ENCODE results near the gene PLEKHM3.

Gene PLEKHM3

GRCh38 chr2:207879536-207879935, 145.8 kb downstream of the PLEKHM3 start:
- H2BK15ac ChIP-seq (ENCODE audit: low read depth, poor library complexity, severe bottlenecking): no peak overlapping the region
- no peaks in the 10 kb centered on the region for H3K79me1 ChIP-seq (replicated peaks; ENCODE audit: low read length, poor library complexity, severe bottlenecking)
- peak; percentile 37 for DNase-seq
- no peak overlapping the region for H3K18ac ChIP-seq (ENCODE audit: low read depth in 1 of 2, low read length in 2 of 2)
- H4K8ac ChIP-seq (ENCODE audit: low read length): no peak overlapping the region
- H3K4ac ChIP-seq (ENCODE audit: low read depth in 1 of 2, low read length in 2 of 2): no peak overlapping the region
- no peak overlapping the region for H4K91ac ChIP-seq (ENCODE audit: low read length)
- no peak overlapping the region for H2AFZ ChIP-seq (ENCODE audit: low read depth, low read length)
- no peak overlapping the region for H2BK12ac ChIP-seq (ENCODE audit: low read length in 2 of 2)
- 60% methylated on average over 2 of the region's 2 CpGs for WGBS
- no peak overlapping the region for H3K4me2 ChIP-seq (ENCODE audit: low read length, poor library complexity, severe bottlenecking)
- no peaks in the 10 kb centered on the region for H3K36me3 ChIP-seq (ENCODE audit: control insufficient read depth in 1 of 2, insufficient read depth in 2 of 2, low read depth in 1 of 2, low read length in 2 of 2)
- H3K9ac ChIP-seq (ENCODE audit: low read length): no peak overlapping the region
- H2AK5ac ChIP-seq (ENCODE audit: low read length, severe bottlenecking): no peak overlapping the region
- H3K27ac ChIP-seq (ENCODE audit: low read length, poor library complexity, severe bottlenecking): peak overlapping the region; percentile 25
- H3K27me3 ChIP-seq (ENCODE audit: control insufficient read depth in 1 of 2, insufficient read depth in 1 of 2, low read length in 2 of 2): no peaks in the 10 kb centered on the region
- no peak overlapping the region for H3K23ac ChIP-seq (ENCODE audit: low read length in 2 of 2)
- no peak overlapping the region for H3K4me3 ChIP-seq (ENCODE audit: insufficient read depth in 1 of 2, low read depth in 1 of 2, low read length in 2 of 2)
- no peak overlapping the region for H2BK120ac ChIP-seq (ENCODE audit: low read depth, low read length)
- peaks cover 4% of the 10 kb centered on the region for H3K4me1 ChIP-seq (ENCODE audit: control insufficient read depth, insufficient read depth, low read depth, low read length)
- H3K9me3 ChIP-seq (ENCODE audit: control insufficient read depth, low read length): no peaks in the 10 kb centered on the region
- H2BK5ac ChIP-seq (ENCODE audit: low read depth, low read length, poor library complexity, severe bottlenecking): no peak overlapping the region
- H3K14ac ChIP-seq (ENCODE audit: low read length in 2 of 2): no peak overlapping the region

DNA sequence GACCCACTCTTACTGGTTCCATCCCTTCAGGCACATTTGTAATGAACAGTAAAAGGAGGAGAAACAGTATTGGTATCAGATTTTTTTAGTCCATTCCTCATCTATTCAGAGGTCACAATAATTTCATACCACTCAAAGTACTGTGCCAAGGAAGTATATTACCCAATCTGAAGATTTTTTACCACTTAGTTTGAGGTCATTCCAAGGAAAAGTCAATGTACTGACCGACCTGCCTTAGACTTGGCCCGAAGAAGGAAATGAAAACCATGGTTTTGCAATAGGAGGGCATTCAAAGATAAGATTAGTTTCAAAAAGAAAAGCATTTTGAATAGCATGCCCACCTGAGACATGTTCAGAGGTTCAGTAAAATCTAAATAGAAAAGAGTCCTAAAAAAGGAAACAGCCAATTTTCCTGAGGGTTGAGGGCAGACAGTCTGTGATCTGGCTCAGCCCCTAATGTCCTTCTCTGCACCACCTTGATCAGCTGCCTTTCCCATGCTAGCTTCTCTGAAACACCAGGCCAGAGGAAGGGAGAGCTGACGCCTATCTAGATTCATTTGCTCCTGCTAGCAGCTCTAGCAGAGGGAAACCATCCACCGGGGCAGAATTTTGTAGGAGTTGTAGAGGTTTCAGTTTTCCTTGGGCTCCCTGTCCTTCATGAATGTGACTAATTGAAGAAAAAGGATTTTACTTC, 148.3 kb downstream of the PLEKHM3 start:
- Histone ChIP-seq H3K27me3 (ENCODE audit: control insufficient read depth in 1 of 2, insufficient read depth in 1 of 2, low read length in 2 of 2) (no peaks in the 10 kb centered on the region), H4K91ac (ENCODE audit: low read length) (no peak overlapping the region), H2BK12ac (ENCODE audit: low read length in 2 of 2) (no peak overlapping the region), H3K79me1 (replicated peaks; ENCODE audit: low read length, poor library complexity, severe bottlenecking) (no peaks in the 10 kb centered on the region), H2BK5ac (ENCODE audit: low read depth, low read length, poor library complexity, severe bottlenecking) (no peak overlapping the region), H3K4me1 (ENCODE audit: control insufficient read depth, insufficient read depth, low read depth, low read length) (peaks cover 3% of the 10 kb centered on the region), H3K4ac (ENCODE audit: low read depth in 1 of 2, low read length in 2 of 2) (no peak overlapping the region), H3K4me3 (ENCODE audit: insufficient read depth in 1 of 2, low read depth in 1 of 2, low read length in 2 of 2) (no peak overlapping the region), H3K23ac (ENCODE audit: low read length in 2 of 2) (no peak overlapping the region), H4K8ac (ENCODE audit: low read length) (no peak overlapping the region), H2AFZ (ENCODE audit: low read depth, low read length) (no peak overlapping the region), H2AK5ac (ENCODE audit: low read length, severe bottlenecking) (peak overlapping the region; percentile 80), H3K27ac (ENCODE audit: low read length, poor library complexity, severe bottlenecking) (no peak overlapping the region), H3K9ac (ENCODE audit: low read length) (no peak overlapping the region), H2BK120ac (ENCODE audit: low read depth, low read length) (no peak overlapping the region), H3K4me2 (ENCODE audit: low read length, poor library complexity, severe bottlenecking) (no peak overlapping the region), H3K14ac (ENCODE audit: low read length in 2 of 2) (no peak overlapping the region), H3K9me3 (ENCODE audit: control insufficient read depth, low read length) (no peaks in the 10 kb centered on the region), H3K36me3 (ENCODE audit: control insufficient read depth in 1 of 2, insufficient read depth in 2 of 2, low read depth in 1 of 2, low read length in 2 of 2) (no peaks in the 10 kb centered on the region), H3K18ac (ENCODE audit: low read depth in 1 of 2, low read length in 2 of 2) (peak overlapping the region in 1 of 2 experiments; percentile 40), H2BK15ac (ENCODE audit: low read depth, poor library complexity, severe bottlenecking) (no peak overlapping the region)
- WGBS: 94% methylated on average over 4 of the region's 4 CpGs
- DNase-seq: no peak

DNA sequence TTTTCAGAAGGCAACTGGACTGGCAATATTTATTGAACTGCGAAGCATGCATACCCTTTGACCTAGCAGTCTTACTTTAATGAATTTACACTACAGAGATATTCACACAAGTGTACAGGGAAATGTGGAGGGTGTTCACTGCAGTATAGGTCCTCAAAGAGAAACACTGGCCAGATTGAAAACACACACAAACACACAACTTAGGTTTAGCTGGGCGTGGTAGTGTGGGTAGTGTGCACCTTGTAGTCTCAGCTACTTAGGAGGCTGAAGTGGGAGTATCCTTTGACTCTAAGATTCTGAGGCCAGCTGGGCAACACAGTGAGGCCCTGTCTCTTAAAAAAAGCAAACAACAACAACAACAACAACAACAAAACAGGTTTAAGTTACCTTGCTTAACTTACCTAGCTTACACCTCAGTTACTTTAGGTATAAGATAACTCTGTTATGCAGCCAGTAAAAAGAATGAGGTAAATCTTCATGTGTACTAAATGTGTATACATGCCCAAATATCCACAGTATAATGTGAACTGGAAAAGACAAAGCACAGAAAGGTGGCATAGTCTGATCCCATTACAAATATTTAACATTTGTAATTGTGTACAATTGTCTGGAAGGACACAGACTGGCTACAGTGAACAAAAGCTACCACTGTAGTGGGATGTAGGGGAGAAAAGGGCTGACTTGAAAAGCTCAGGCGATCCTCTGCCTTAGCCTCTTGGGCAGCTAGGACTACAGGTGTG, 149.7 kb downstream of the PLEKHM3 start:
- no peak overlapping the region for H3K4me2 ChIP-seq (ENCODE audit: low read length, poor library complexity, severe bottlenecking)
- H4K8ac ChIP-seq (ENCODE audit: low read length): no peak overlapping the region
- no peak overlapping the region for H2BK5ac ChIP-seq (ENCODE audit: low read depth, low read length, poor library complexity, severe bottlenecking)
- H3K27me3 ChIP-seq (ENCODE audit: control insufficient read depth in 1 of 2, insufficient read depth in 1 of 2, low read length in 2 of 2): no peaks in the 10 kb centered on the region
- no peak for DNase-seq
- no peak overlapping the region for H3K27ac ChIP-seq (ENCODE audit: low read length, poor library complexity, severe bottlenecking)
- no peak overlapping the region for H2AK5ac ChIP-seq (ENCODE audit: low read length, severe bottlenecking)
- H2BK12ac ChIP-seq (ENCODE audit: low read length in 2 of 2): no peak overlapping the region
- no peak overlapping the region for H3K9ac ChIP-seq (ENCODE audit: low read length)
- H3K14ac ChIP-seq (ENCODE audit: low read length in 2 of 2): no peak overlapping the region
- WGBS: 90% methylated on average over 2 of the region's 3 CpGs
- no peaks in the 10 kb centered on the region for H3K9me3 ChIP-seq (ENCODE audit: control insufficient read depth, low read length)
- no peak overlapping the region for H2AFZ ChIP-seq (ENCODE audit: low read depth, low read length)
- H3K79me1 ChIP-seq (replicated peaks; ENCODE audit: low read length, poor library complexity, severe bottlenecking): no peaks in the 10 kb centered on the region
- no peak overlapping the region for H3K23ac ChIP-seq (ENCODE audit: low read length in 2 of 2)
- no peak overlapping the region for H2BK120ac ChIP-seq (ENCODE audit: low read depth, low read length)
- H3K4me1 ChIP-seq (ENCODE audit: control insufficient read depth, insufficient read depth, low read depth, low read length): peaks cover 5% of the 10 kb centered on the region
- no peak overlapping the region for H3K4ac ChIP-seq (ENCODE audit: low read depth in 1 of 2, low read length in 2 of 2)
- no peak overlapping the region for H3K4me3 ChIP-seq (ENCODE audit: insufficient read depth in 1 of 2, low read depth in 1 of 2, low read length in 2 of 2)
- H3K36me3 ChIP-seq (ENCODE audit: control insufficient read depth in 1 of 2, insufficient read depth in 2 of 2, low read depth in 1 of 2, low read length in 2 of 2): no peaks in the 10 kb centered on the region
- H2BK15ac ChIP-seq (ENCODE audit: low read depth, poor library complexity, severe bottlenecking): no peak overlapping the region
- H3K18ac ChIP-seq (ENCODE audit: low read depth in 1 of 2, low read length in 2 of 2): no peak overlapping the region
- no peak overlapping the region for H4K91ac ChIP-seq (ENCODE audit: low read length)

- Histone ChIP-seq H2BK15ac (ENCODE audit: low read depth, poor library complexity, severe bottlenecking) (no peak overlapping the region), H2AK5ac (ENCODE audit: low read length, severe bottlenecking) (no peak overlapping the region), H3K36me3 (ENCODE audit: control insufficient read depth in 1 of 2, insufficient read depth in 2 of 2, low read depth in 1 of 2, low read length in 2 of 2) (no peaks in the 10 kb centered on the region), H2AFZ (ENCODE audit: low read depth, low read length) (no peak overlapping the region), H3K4me3 (ENCODE audit: insufficient read depth in 1 of 2, low read depth in 1 of 2, low read length in 2 of 2) (no peak overlapping the region), H3K79me1 (replicated peaks; ENCODE audit: low read length, poor library complexity, severe bottlenecking) (no peaks in the 10 kb centered on the region), H3K27ac (ENCODE audit: low read length, poor library complexity, severe bottlenecking) (no peak overlapping the region), H3K23ac (ENCODE audit: low read length in 2 of 2) (no peak overlapping the region), H3K4ac (ENCODE audit: low read depth in 1 of 2, low read length in 2 of 2) (no peak overlapping the region), H2BK120ac (ENCODE audit: low read depth, low read length) (no peak overlapping the region), H2BK12ac (ENCODE audit: low read length in 2 of 2) (no peak overlapping the region), H2BK5ac (ENCODE audit: low read depth, low read length, poor library complexity, severe bottlenecking) (no peak overlapping the region), H3K18ac (ENCODE audit: low read depth in 1 of 2, low read length in 2 of 2) (no peak overlapping the region), H3K9ac (ENCODE audit: low read length) (no peak overlapping the region), H3K9me3 (ENCODE audit: control insufficient read depth, low read length) (no peaks in the 10 kb centered on the region), H4K8ac (ENCODE audit: low read length) (no peak overlapping the region), H4K91ac (ENCODE audit: low read length) (no peak overlapping the region), H3K27me3 (ENCODE audit: control insufficient read depth in 1 of 2, insufficient read depth in 1 of 2, low read length in 2 of 2) (no peaks in the 10 kb centered on the region), H3K4me2 (ENCODE audit: low read length, poor library complexity, severe bottlenecking) (no peak overlapping the region), H3K14ac (ENCODE audit: low read length in 2 of 2) (no peak overlapping the region), H3K4me1 (ENCODE audit: control insufficient read depth, insufficient read depth, low read depth, low read length) (peaks cover 5% of the 10 kb centered on the region)
- no peak for DNase-seq
- WGBS: 100% methylated on average over 1 of the region's 1 CpG
Observed at GRCh38 chr2:207873794-207874193, 151.5 kb downstream of the PLEKHM3 start.
